GM03348 (cell line): ENCODE data around the gene SLC5A11.
A peak's percentile ranks its signal among the peaks of the same experiment; 100 is the strongest.

Experiments used
- DNase-seq: peaks from one replicate; pipeline ENCODE4 v3.0.0; 2012; ENCODE audit warnings: low spot score

The SLC5A11 gene

GRCh38 chr16:24918641-24919040, 72.9 kb downstream of the SLC5A11 start:
- DNase-seq = no peak

DNA sequence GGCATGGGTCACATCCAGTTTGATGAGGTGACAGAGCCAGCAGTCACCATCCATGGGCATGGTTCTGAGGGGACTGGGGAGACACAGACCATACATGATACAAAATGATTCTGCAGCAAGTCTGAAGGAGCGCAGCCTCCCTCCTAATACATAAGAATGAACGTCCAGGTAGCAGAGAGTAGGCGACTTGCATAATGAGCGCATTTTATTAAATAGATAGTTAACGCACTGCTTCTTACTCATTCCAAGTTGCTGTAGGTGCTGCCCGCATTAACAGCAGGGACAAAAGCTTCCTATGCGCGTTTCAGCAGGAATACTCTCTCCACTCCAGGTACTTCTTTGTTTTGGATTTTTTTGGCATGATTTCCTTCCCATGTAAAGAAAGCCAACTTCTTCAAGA, 73.8 kb downstream of the SLC5A11 start:
- DNase-seq = no peak

GRCh38 chr16:24920568-24920967, 74.8 kb downstream of the SLC5A11 start:
- DNase-seq = no peak

DNA sequence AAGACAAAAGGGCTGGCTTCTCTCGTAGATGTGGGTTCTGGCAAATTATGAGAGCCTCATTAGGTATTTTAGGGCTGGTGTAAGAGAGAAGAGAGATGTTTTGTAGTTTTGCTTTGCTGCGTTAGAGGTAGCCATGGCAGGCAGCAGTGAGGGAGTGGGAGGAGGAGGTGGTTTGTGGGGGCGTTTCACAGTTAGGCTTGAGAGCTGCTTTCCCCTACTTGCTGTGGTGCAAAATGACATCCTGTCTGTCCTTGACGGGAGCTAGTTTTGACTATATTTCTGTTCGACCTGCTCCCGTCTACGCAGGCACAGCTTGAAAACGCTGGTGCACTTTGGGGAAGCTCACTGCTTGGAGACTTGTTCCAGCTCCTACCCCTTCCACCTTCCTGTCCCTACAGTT, 75.5 kb downstream of the SLC5A11 start:
- no peak for DNase-seq

DNA sequence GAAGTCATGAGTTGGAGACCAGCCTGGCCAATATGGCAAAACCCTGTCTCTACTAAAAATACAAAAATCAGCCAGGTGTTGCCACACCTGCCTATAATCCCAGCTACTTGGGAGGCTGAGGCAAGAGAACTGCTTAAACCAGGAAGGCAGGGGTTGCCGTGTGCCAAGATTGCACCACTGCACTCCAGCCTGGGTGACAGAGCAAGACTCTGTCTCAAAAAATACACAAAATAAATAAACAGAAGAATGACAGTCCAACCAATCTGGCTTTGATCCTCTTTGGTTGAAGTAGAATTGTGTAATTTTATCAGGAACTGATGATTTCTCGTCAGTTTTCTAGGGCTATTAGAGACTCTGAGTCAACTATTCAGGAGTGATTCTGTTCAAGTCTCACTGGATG, 79.4 kb downstream of the SLC5A11 start:
- no peak for DNase-seq

DNA sequence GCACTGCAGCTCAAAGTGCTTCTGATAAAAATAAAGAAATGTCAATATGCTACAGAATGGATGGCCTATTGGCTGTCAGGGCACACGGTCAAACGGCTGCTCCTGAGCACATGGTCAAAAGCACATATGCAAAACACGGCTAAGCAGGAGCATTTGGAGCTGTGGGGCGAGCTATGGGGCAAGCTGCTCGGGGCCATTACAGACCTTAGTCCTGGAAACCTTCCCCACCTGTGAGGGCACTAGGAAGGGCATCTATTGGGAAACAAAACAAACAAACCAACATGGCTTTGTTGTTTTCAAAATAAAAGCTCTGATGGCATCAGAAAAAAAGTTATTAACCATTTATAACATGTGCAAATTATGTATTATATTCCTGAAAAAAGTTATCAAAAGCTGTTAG, 83.6 kb downstream of the SLC5A11 start:
- no peak for DNase-seq

DNA sequence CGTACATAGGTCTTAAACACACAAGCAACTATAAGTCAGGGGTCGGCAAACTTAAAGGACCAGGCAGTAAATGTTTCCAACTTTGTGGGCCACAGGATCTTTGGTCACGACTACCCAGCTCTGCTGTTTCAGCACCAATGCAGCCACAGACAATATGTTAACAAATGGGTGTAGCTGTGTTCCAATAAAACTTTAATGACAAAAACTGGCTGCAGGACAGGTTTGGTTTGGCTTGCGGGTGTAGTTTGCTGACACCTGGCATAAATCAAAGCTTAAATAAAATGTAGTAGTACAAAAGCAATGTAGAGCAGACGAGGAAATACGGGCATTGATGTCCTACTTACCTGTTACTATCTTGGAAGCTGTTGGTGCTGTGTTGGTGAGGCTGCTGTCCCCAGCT, 84.7 kb downstream of the SLC5A11 start:
- DNase-seq = no peak

DNA sequence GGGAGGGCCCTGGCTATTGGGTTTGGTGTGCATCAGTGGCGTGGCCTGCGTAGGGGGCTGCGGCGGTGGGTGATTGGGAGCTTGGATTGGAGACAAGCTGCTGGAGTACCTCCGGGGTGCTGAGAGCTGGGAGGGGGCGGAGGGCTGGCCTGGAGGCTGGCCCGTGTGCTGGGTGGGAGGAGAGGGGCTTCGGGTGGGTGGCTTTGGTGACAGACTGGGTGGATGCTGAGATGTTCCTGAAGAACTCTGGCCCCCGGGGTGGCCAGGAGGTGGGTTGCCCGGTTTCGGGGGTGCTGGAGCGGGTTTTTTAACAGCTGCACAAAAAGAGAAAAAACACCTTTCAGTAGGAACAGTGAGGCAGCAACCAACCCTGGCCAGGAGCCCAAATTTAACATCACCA, 85.3 kb downstream of the SLC5A11 start:
- no peak for DNase-seq

GRCh38 chr16:24935336-24935735, 89.6 kb downstream of the SLC5A11 start:
- no peak for DNase-seq

DNA sequence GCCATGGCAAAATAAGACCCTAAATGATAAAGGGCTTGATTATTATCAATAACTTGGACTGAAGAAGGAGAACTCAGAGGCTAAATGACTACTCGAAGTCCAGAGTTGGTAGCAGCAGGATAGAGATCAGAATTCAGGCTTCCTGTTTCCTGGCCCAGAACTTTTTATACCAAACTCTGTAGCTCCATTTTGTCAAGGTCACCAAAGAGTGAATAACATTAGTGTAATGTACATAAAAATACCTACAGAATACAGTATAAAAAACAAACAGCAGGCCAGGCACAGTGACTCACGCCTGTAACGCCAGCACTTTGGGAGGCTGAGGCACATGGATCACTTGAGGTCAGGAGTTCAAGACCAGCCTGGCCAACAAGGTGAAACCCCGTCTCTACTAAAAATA, 90.4 kb downstream of the SLC5A11 start:
- DNase-seq = no peak

GRCh38 chr16:24939224-24939623, 93.5 kb downstream of the SLC5A11 start:
- no peak for DNase-seq

DNA sequence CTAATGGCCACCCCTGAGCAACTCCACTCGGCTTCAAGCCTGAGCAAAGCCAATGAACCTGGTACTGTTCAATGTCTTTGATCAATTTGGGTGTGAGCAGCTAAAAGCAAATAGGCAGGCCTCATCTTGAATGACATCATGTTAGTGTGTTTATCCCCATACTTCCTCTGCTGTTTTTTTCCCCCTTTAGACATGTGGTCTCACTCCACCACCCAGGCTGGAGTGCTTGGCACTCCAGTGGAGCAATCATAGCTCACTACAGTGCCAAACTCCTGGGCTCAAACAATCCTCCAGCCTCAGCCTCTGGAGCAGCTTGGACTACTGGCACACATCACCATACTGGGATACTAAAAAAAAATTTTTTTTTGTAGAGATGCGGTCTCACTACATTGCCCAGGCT, 94.0 kb downstream of the SLC5A11 start:
- no peak for DNase-seq

DNA sequence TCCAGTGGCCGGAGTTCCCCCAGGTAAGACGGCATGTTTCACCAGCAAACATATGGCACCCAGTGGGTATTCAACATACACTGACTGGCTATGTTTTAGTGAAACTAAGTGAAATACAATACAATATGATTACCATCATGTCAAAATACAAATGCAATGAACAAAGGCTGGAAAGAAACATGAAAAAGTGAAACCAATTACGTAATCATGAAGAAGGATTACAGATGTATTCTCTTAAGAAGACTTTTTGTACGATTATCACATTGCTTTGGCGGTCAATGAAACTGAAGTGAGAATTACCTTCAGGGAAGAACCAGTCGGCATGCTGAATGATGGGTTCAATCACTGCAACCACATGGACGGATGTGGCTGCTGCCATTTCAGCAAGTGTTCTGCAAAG, 97.7 kb downstream of the SLC5A11 start:
- no peak for DNase-seq

GRCh38 chr16:24944206-24944605, 98.4 kb downstream of the SLC5A11 start:
- no peak for DNase-seq

- no peak for DNase-seq
Measured at GRCh38 chr16:24946155-24946554, 100.4 kb downstream of the SLC5A11 start.

GRCh38 chr16:24950275-24950674, 104.5 kb downstream of the SLC5A11 start:
- DNase-seq = peak; percentile 58

DNA sequence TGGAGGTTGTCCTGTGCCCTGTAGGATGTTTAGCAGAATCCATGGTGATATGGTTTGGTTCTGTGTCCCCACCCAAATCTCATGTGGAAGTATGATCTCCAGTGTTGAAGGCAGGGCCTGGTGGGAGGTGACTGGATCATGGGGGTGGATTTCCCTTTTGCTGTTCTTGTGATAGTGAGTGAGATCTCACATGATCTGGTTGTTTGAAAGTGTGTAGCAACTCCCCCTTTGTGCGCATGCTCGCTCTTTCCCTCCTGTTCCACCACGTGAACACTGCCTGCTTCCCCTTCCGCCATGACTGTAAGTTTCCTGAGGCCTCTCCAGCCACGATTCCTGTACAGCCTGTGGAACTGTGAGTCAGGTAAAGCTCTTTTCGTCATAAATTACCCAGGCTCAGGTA, 107.5 kb downstream of the SLC5A11 start:
- DNase-seq = no peak

DNA sequence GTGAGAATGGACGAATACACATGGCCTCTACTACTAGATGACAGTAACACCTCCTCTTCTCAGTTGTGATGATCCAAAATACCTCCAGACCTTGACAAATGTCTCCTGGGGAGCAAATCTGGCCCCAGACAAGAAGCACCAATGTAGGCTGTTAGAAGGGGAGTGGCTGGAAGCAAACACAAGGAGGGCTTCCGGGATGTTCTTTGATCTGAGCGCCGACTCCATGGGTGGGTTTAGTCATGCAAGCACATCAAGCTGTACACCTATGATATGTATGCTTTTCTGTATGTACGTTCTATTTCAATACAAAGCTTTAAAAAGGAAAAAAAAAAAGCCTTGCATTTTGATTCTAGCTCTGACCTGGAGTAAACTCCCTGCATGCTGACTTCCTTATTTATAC, 108.0 kb downstream of the SLC5A11 start:
- no peak for DNase-seq

GRCh38 chr16:24954137-24954536, 108.4 kb downstream of the SLC5A11 start:
- DNase-seq = no peak

GRCh38 chr16:24955975-24956731, 110.4 kb downstream of the SLC5A11 start:
- no peak for DNase-seq

GRCh38 chr16:24957887-24958286, 112.1 kb downstream of the SLC5A11 start:
- no peak for DNase-seq
